Tongue (tissue), 3 donors: ENCODE measurements around the gene TNFRSF4. TPM values are rescaled to one million over a fixed set of nuclear protein-coding genes. Genes with fewer than 3 reads are reported as not detected.

Experiments used
- DNase-seq: peaks from one replicate; pipeline ENCODE4 v3.0.0-alpha.2; 2015
- small RNA-seq: library from RNA; depleted of rRNA; stranded (forward); fragments of <200 nt; gene quantifications from one replicate; pipeline ENCODE3, GENCODE V24; 2014; ENCODE audit warnings: low replicate concordance
- total RNA-seq: library from RNA; depleted of rRNA; stranded (reverse); fragments of >200 nt; gene quantifications from one replicate; pipeline ENCODE4 v1.2.3, GENCODE V29; 2014

The TNFRSF4 gene
- total RNA-seq, 1 donor from 2014 or later = 2.9 TPM

- no peak for DNase-seq
These were observed 44.3 kb downstream of the TNFRSF4 start for GRCh38 chr1:1169429-1170214.

- DNase-seq = no peak
These were observed 45.2 kb downstream of the TNFRSF4 start for GRCh38 chr1:1168451-1169411.

- DNase-seq = no peak
These were observed 46.0 kb downstream of the TNFRSF4 start for GRCh38 chr1:1167841-1168450.

- no peak for DNase-seq
These were observed 46.5 kb downstream of the TNFRSF4 start for GRCh38 chr1:1167398-1167821.

- DNase-seq = no peak
These were observed 47.1 kb downstream of the TNFRSF4 start for GRCh38 chr1:1166642-1167397.

- no peak for DNase-seq
These were observed 48.0 kb downstream of the TNFRSF4 start for GRCh38 chr1:1165900-1166421.

- DNase-seq = peak; percentile 37
These were observed 48.5 kb downstream of the TNFRSF4 start for GRCh38 chr1:1165485-1165884.

- DNase-seq = no peak
These were observed 49.1 kb downstream of the TNFRSF4 start for GRCh38 chr1:1164701-1165451.

- DNase-seq = no peak
These were observed 49.6 kb downstream of the TNFRSF4 start for GRCh38 chr1:1164361-1164700.

GRCh38 chr1:1163538-1164070 is 50.3 kb downstream of the TNFRSF4 start:
- no peak for DNase-seq

- peak; percentile 30 for DNase-seq
These were observed 51.1 kb downstream of the TNFRSF4 start for GRCh38 chr1:1162597-1163537.

- DNase-seq = no peak
These were observed 52.3 kb downstream of the TNFRSF4 start for GRCh38 chr1:1161683-1162079.

Small RNA genes lying within 50 kb of the gene (small RNA-seq; reads per million reads assigned to genes)
- gene MIR200A (56.2 reads per million, percentile 96 among the genes with 10 or more reads in this experiment), gene MIR200B (201 reads per million, percentile 97 among the genes with 10 or more reads in this experiment), gene MIR429 (108 reads per million, percentile 97 among the genes with 10 or more reads in this experiment)

Other genes with a start within 250 kb of the TNFRSF4 start
- 6.3 TPM for gene PLEKHN1, start 247.7 kb downstream of the TNFRSF4 start, total RNA-seq
- 38.4 TPM for gene PERM1, start 232.1 kb downstream of the TNFRSF4 start, total RNA-seq
- gene HES4, start 214.1 kb downstream of the TNFRSF4 start, total RNA-seq = 21.2 TPM
- gene ISG15, start 200.7 kb downstream of the TNFRSF4 start, total RNA-seq = 8.0 TPM
- 57.2 TPM for gene AGRN, start 194.0 kb downstream of the TNFRSF4 start, total RNA-seq
- gene RNF223, start 139.8 kb downstream of the TNFRSF4 start, total RNA-seq = 0.62 TPM
- gene C1orf159, start 98.1 kb downstream of the TNFRSF4 start, total RNA-seq = 3.8 TPM
- 0.41 TPM for gene TTLL10, start 40.3 kb downstream of the TNFRSF4 start, total RNA-seq
- gene TNFRSF18, start 7.6 kb downstream of the TNFRSF4 start, total RNA-seq = 3.0 TPM
- 69.1 TPM for gene SDF4, start 17.8 kb upstream of the TNFRSF4 start, total RNA-seq
- gene B3GALT6, start 18.1 kb upstream of the TNFRSF4 start, total RNA-seq = 16.5 TPM
- gene C1QTNF12, start 32.6 kb upstream of the TNFRSF4 start, total RNA-seq = 6.3 TPM
- 34.6 TPM for gene UBE2J2, start 59.7 kb upstream of the TNFRSF4 start, total RNA-seq
- gene SCNN1D, start 66.3 kb upstream of the TNFRSF4 start, total RNA-seq = 4.8 TPM
- gene ACAP3, start 93.8 kb upstream of the TNFRSF4 start, total RNA-seq = 73.3 TPM
- 15.1 TPM for gene PUSL1, start 94.4 kb upstream of the TNFRSF4 start, total RNA-seq
- gene INTS11, start 110.5 kb upstream of the TNFRSF4 start, total RNA-seq = 61.5 TPM
- 17.5 TPM for gene CPTP, start 110.6 kb upstream of the TNFRSF4 start, total RNA-seq
- 1.9 TPM for gene TAS1R3, start 117.1 kb upstream of the TNFRSF4 start, total RNA-seq
- gene DVL1, start 135.3 kb upstream of the TNFRSF4 start, total RNA-seq = 82.8 TPM
- gene MXRA8, start 144.4 kb upstream of the TNFRSF4 start, total RNA-seq = 95.3 TPM
- 75.3 TPM for gene AURKAIP1, start 161.1 kb upstream of the TNFRSF4 start, total RNA-seq
- gene CCNL2, start 185.2 kb upstream of the TNFRSF4 start, total RNA-seq = 174 TPM
- gene MRPL20, start 193.1 kb upstream of the TNFRSF4 start, total RNA-seq = 101 TPM
- gene ANKRD65, start 207.1 kb upstream of the TNFRSF4 start, total RNA-seq = 13.4 TPM
- 39.3 TPM for gene VWA1, start 221.5 kb upstream of the TNFRSF4 start, total RNA-seq
- 1.3 TPM for gene ATAD3C, start 235.5 kb upstream of the TNFRSF4 start, total RNA-seq